MM.1S (cell line): ENCODE measurements around the gene HLA-E.

Source experiments
- EZH2 ChIP-seq: fragments of 300-600 bp; sonication (generic); optimal IDR thresholded peaks from 2 replicates; pipeline ENCODE3; 2017; ENCODE audit warnings: low read depth, mild to moderate bottlenecking, antibody characterized with exemption, low read length, mixed read lengths
- EZH2phosphoT487 ChIP-seq: fragments of 300-600 bp; sonication (generic); IDR thresholded peaks from 2 replicates; pipeline ENCODE4 v1.6.1; 2018; ENCODE audit warnings: antibody characterized with exemption, low read length
- TF ChIP-seq, protein P1 (sequence below): fragments of 300-600 bp; sonication (generic); IDR thresholded peaks from 2 replicates; pipeline ENCODE4 v1.5.1; 2016; ENCODE audit warnings: antibody characterized with exemption, low read length, mixed read lengths

DNA sequence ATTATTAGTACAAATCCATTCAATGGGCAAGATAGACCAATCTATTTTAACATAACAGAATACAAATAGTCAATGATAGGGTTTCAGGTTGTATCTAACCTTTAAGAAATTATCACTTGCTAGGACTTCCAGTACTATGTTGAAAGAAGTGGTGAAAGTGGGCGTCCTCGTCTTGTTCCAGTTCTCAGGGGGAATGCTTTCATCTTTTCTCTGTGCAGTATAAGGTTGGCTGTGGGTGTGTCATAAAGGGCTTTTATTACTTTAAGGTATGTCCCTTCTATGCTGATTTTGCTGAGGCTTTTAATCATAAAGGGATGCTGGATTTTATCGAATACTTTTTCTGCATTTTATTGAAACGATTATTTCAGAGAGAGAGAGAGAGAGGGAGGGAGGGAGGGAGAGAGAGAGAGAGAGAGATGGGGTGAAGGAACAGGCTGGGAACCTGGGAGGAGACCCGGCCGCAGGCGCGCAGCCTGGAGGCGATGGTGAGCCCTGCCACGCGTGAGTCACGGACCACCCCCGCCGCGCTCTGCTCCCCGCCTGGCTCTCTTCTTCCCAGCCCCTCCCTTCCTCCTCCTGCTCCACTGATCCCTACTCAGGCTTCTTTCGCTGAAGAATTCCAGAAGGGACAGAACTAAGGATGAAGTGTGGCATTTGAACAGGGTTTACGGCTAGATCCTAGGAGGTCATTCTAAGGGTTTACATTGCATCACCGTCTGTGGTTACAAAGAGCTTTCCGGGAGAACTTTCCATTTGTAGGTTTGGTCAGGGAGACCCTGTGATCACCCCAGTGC lies 45.5 kb upstream of the HLA-E start:
- TF ChIP-seq, protein P1, sequence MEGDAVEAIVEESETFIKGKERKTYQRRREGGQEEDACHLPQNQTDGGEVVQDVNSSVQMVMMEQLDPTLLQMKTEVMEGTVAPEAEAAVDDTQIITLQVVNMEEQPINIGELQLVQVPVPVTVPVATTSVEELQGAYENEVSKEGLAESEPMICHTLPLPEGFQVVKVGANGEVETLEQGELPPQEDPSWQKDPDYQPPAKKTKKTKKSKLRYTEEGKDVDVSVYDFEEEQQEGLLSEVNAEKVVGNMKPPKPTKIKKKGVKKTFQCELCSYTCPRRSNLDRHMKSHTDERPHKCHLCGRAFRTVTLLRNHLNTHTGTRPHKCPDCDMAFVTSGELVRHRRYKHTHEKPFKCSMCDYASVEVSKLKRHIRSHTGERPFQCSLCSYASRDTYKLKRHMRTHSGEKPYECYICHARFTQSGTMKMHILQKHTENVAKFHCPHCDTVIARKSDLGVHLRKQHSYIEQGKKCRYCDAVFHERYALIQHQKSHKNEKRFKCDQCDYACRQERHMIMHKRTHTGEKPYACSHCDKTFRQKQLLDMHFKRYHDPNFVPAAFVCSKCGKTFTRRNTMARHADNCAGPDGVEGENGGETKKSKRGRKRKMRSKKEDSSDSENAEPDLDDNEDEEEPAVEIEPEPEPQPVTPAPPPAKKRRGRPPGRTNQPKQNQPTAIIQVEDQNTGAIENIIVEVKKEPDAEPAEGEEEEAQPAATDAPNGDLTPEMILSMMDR, result no peak
- TF ChIP-seq EZH2phosphoT487 (no peak), EZH2 (no peak)
